Measurements from ENCODE around the gene CNGA3. TPM values are rescaled to one million over a fixed set of nuclear protein-coding genes. Genes with fewer than 3 reads are reported as not detected.
A peak's percentile ranks its signal among the peaks of the same experiment; 100 is the strongest.
"Not testable (repeated sequence)": the region's sequence is repeated elsewhere in the genome, so short reads cannot be mapped to it uniquely, and the experiment has no call there.

CNGA3 gene
- total RNA-seq, 1 donor from 2014 or later = not detected

DNA sequence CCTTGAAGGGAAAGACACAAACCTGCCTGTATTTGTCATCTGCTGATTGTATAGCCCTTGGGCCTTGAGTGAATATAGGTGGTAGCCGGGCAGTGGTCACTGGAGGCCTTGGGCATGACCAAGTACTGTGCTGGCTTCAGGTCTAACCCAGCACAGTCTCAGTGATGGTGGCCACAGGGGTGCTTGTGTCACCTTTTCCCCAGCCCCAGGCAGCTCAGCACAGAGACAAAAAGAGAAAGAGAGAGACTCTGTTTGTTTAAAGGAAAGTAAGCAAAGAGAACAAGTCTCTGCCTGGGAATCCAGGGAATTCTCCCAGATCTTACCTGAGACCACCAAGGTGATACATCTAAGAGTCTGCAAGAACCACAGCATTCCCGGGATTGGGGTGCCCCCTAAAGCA lies 59.0 kb downstream of the CNGA3 start:
- no peak for TF ChIP-seq CTCF (conservative IDR thresholded peaks at IDR 0.05; ENCODE audit: low read depth, low read length)
- H3K4me3 ChIP-seq (ENCODE audit: low read depth, low read length) = no peak overlapping the region
- DNase-seq (ENCODE audit: low read depth) = no peak

DNA sequence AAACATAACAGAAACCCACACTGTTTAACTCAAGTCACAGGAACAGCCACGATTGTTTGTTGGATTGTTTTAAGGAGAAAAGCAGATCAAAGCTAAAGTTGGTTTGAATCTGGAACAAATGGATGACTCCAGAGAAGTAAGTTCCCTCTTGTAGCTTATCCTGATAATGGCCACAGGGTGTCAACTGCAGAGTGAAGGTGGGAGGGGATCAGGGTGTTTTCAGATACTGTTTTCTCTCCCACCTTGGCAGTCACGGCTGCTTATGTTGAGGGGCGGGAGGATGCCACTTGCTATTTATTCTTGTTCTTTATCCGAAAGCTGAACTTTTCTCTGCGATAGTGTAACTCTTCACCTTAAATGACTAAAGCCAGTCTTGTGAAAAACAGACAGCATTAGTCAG lies 61.9 kb downstream of the CNGA3 start:
- TF ChIP-seq CTCF (conservative IDR thresholded peaks at IDR 0.05; ENCODE audit: low read depth, low read length) = no peak
- H3K4me3 ChIP-seq (ENCODE audit: low read depth, low read length) = no peak overlapping the region
- no peak for DNase-seq (ENCODE audit: low read depth)

- DNase-seq (ENCODE audit: low read depth) = peak; percentile 7
- peak; percentile 88 for TF ChIP-seq CTCF (conservative IDR thresholded peaks at IDR 0.05; ENCODE audit: low read depth, low read length)
- no peak overlapping the region for H3K4me3 ChIP-seq (ENCODE audit: low read depth, low read length)
Observed at GRCh38 chr2:98412751-98413458, 66.6 kb downstream of the CNGA3 start.

- DNase-seq (ENCODE audit: low read depth); H3K4me3 ChIP-seq (ENCODE audit: low read depth, low read length): not testable (repeated sequence)
Observed at GRCh38 chr2:98414246-98414645, 68.0 kb downstream of the CNGA3 start.

DNA sequence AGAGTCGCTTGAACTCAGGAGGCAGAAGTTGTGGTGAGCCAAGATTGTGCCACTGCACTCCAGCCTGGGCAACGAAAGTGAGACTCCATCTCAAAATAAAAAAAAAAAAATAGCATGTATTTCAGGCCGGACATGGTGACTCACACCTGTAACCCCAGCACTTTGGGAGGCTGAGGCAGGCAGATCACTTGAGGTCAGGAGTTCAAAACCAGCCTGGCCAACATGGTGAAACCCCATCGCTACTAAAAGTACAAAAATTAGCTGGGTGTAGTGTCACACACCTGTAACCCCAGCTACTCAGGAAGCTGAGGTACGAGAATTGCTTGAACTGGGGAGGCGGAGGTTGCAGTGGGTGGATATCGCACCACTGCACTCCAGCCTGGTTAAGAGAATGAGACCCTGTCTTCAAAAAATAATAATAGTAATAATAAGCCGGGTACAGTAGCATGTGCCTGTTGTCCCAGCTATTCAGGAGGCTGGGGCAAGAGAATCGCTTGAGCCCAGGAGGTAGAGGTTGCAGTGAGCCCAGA lies 69.5 kb downstream of the CNGA3 start:
- not testable (repeated sequence) for DNase-seq (ENCODE audit: low read depth); H3K4me3 ChIP-seq (ENCODE audit: low read depth, low read length)

DNA sequence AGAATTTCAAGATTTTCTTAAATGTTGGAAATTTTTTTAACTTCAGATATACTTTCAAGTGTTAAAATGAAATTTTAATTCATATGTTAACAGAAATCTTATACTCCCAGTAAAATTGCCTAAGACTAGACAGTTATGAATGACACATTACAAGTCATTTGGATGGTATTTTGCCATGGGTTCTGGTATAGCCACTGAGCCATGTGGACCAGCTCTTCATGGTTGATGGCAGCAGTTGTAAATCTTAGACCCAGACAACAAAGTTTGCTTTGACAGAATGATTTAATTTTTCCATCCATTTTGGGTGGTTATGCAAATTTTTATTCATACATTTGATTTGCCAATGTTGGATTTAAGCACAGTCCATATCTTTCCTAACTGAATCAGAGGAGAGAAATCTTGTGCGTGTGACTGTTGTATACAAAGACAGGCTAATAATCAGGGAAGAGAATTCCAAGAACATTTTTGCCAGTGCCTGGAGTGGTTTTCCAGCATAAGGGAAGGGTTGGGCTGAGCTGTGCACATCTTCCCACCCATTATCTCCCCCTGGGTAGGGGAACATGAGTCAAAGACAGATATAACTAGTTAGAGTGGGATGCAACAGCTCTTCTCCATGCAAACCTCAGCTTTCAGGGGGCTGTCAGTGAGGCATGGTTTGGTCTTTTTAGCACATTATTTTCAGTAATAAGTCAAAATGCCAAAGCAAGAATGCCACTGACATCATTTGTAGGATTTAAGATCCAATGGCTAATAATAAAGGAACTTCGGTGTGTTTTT lies 70.3 kb downstream of the CNGA3 start:
- DNase-seq (ENCODE audit: low read depth) = no peak
- H3K4me3 ChIP-seq (ENCODE audit: low read depth, low read length) = no peak overlapping the region
- TF ChIP-seq CTCF (conservative IDR thresholded peaks at IDR 0.05; ENCODE audit: low read depth, low read length) = no peak

GRCh38 chr2:98419544-98419943 lies 73.3 kb downstream of the CNGA3 start:
- no peak overlapping the region for H3K4me3 ChIP-seq (ENCODE audit: low read depth, low read length)
- no peak for DNase-seq (ENCODE audit: low read depth)
- TF ChIP-seq CTCF (conservative IDR thresholded peaks at IDR 0.05; ENCODE audit: low read depth, low read length) = no peak
